ENCODE results near the gene ADCY2. TPM values are rescaled to one million over a fixed set of nuclear protein-coding genes. Genes with fewer than 3 reads are reported as not detected.

ADCY2 gene
- polyA plus RNA-seq, 1 donor = 4.7 TPM

DNA sequence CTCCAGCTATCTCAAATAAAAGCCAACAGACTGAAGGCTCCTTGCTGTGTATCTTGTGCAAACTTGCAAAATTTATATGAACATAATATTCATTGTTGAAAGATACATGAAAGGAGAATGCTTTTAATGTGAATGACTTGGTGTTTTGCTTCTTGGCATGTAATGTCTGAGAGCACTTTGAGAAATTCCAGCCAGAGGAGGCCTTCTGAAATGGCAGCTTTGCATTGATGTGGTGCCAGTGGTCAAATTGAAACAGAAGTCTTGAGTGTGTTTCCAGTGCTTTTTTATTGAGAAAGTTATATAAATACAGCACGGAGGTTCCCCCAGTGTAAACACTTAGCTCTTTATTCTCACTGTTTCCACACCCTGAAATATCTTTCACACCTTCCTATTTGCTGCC lies 182.1 kb downstream of the ADCY2 start:
- Histone ChIP-seq H3K4me1 (ENCODE audit: control insufficient read depth, insufficient read depth, low read length) (no peaks in the 10 kb centered on the region), H3K4me3 (ENCODE audit: low read length) (no peak overlapping the region), H3K27me3 (ENCODE audit: control insufficient read depth, insufficient read depth, low read length) (no peaks in the 10 kb centered on the region), H3K27ac (ENCODE audit: low read length) (no peak overlapping the region), H3K9me3 (ENCODE audit: control insufficient read depth, low read depth, low read length) (no peaks in the 10 kb centered on the region), H3K36me3 (ENCODE audit: control insufficient read depth, insufficient read depth, low read length) (no peaks in the 10 kb centered on the region)
- no peak for DNase-seq
- no CpG with 5 or more reads among the region's 1 CpG for WGBS (ENCODE audit: insufficient coverage, low lambda C conversion rate)

DNA sequence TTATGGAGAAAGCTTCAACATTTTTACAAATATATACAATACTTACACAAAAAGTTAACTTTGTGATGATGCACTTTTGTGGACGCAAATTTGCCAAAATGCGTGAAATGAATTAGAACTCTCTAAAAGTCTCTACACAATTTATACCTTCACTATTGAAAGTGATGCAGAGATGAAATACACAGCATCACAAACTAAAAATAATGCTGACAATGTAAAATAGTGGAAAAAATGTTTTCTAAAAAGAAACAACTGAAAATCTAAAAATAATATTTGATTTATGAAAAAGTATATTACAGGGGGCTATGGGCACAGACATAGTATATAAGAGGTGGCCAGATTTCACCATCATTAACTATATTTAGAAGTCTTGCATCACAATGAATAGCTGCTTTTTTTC lies 188.8 kb downstream of the ADCY2 start:
- Histone ChIP-seq H3K4me3 (ENCODE audit: low read length) (no peak overlapping the region), H3K36me3 (ENCODE audit: control insufficient read depth, insufficient read depth, low read length) (no peaks in the 10 kb centered on the region)

DNA sequence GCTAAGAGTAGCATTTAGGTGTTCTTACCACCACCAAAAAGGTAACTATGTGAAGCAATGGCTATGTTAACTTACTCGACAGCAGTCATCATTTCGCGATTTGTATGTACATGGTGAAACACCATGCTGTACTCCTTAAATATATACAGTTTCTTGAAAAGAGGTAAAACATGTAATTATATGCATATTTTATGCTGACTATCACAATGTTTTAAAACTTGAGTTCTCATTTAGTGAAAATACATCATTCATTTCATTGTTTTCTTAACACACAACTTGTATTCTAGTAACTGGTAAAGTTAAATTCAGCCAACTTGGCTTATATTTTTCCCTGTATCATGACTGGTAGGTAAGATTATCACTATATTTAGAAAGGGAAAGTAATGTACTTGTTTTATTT lies 189.9 kb downstream of the ADCY2 start:
- WGBS (ENCODE audit: insufficient coverage, low lambda C conversion rate) = 100% methylated on average over 3 of the region's 3 CpGs
- Histone ChIP-seq H3K9me3 (ENCODE audit: control insufficient read depth, low read depth, low read length) (no peaks in the 10 kb centered on the region), H3K4me1 (ENCODE audit: control insufficient read depth, insufficient read depth, low read length) (no peaks in the 10 kb centered on the region), H3K36me3 (ENCODE audit: control insufficient read depth, insufficient read depth, low read length) (no peaks in the 10 kb centered on the region), H3K27ac (ENCODE audit: low read length) (no peak overlapping the region), H3K27me3 (ENCODE audit: control insufficient read depth, insufficient read depth, low read length) (no peaks in the 10 kb centered on the region), H3K4me3 (ENCODE audit: low read length) (no peak overlapping the region)
- no peak for DNase-seq

More for the DNA sequence above, 188.8 kb downstream of the ADCY2 start:
- Histone ChIP-seq H3K4me1 (ENCODE audit: control insufficient read depth, insufficient read depth, low read length) (no peaks in the 10 kb centered on the region), H3K9me3 (ENCODE audit: control insufficient read depth, low read depth, low read length) (no peaks in the 10 kb centered on the region), H3K27ac (ENCODE audit: low read length) (no peak overlapping the region), H3K27me3 (ENCODE audit: control insufficient read depth, insufficient read depth, low read length) (no peaks in the 10 kb centered on the region)
- WGBS (ENCODE audit: insufficient coverage, low lambda C conversion rate) = 90% methylated on average over 2 of the region's 2 CpGs
- DNase-seq = no peak

DNA sequence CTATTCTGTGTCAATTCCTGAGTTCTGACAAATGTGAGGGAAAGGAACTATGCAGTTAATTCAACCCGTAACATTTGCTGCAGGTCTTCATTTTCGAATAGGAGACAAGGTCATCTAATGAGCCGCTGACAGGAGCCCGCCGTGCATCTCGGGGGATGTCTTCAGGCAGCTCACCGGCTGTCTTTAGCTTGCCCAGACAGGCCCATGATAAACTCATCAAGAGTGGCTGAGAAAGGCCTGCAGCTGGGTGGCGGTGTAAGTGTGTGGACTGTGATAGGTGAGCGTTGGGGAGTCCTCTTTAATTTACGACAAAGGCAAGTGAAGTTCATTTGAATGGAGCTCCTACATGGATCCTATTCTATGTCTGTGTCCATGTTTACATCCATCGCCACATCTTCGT lies 190.5 kb downstream of the ADCY2 start:
- no peaks in the 10 kb centered on the region for H3K36me3 ChIP-seq (ENCODE audit: control insufficient read depth, insufficient read depth, low read length)
- 97% methylated on average over 7 of the region's 12 CpGs for WGBS (ENCODE audit: insufficient coverage, low lambda C conversion rate)
- no peak for DNase-seq
- no peaks in the 10 kb centered on the region for H3K27me3 ChIP-seq (ENCODE audit: control insufficient read depth, insufficient read depth, low read length)
- no peak overlapping the region for H3K27ac ChIP-seq (ENCODE audit: low read length)
- no peaks in the 10 kb centered on the region for H3K9me3 ChIP-seq (ENCODE audit: control insufficient read depth, low read depth, low read length)
- no peak overlapping the region for H3K4me3 ChIP-seq (ENCODE audit: low read length)
- no peaks in the 10 kb centered on the region for H3K4me1 ChIP-seq (ENCODE audit: control insufficient read depth, insufficient read depth, low read length)

DNA sequence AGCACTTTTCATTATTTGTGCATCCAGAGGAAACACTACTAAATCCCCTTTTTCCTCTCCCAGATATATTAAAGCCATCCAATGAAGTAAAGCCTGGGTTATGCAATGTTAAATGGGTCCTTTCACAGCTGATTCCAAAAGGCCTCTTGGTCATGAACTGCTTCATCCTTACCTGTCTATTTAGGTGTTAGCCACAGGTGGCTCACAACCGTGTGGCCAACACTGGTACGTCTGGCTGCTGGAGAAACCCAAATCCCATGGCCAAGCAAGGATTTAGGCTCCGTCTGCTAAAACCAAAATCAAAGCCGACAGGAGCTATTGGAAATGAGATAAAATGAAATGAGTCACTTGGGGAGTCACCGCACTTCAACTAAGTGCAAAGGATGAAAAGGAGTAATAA lies 193.9 kb downstream of the ADCY2 start:
- Histone ChIP-seq H3K4me3 (ENCODE audit: low read length) (no peak overlapping the region), H3K27ac (ENCODE audit: low read length) (no peak overlapping the region), H3K36me3 (ENCODE audit: control insufficient read depth, insufficient read depth, low read length) (no peaks in the 10 kb centered on the region), H3K4me1 (ENCODE audit: control insufficient read depth, insufficient read depth, low read length) (no peaks in the 10 kb centered on the region), H3K27me3 (ENCODE audit: control insufficient read depth, insufficient read depth, low read length) (no peaks in the 10 kb centered on the region), H3K9me3 (ENCODE audit: control insufficient read depth, low read depth, low read length) (no peaks in the 10 kb centered on the region)
- DNase-seq = no peak
- 100% methylated on average over 1 of the region's 5 CpGs for WGBS (ENCODE audit: insufficient coverage, low lambda C conversion rate)

DNA sequence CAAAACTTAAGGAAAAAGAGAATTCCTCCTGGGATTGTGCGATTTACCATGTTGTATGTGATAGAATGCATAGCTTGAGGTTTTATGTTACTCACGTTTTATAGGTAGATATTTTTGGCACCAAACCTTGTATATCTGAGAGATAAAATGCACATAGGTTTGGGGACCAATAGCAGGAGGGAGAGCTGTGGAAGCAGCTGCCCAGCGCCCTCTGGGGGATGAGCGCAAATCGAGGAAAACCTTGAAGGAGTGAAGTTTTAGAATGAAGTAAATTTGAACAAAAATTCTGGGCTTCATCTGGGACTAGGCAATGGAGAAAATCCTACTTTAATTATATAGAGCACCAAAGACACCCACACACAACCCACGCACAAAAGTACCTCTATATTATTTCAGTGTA lies 197.0 kb downstream of the ADCY2 start:
- Histone ChIP-seq H3K4me1 (ENCODE audit: control insufficient read depth, insufficient read depth, low read length) (no peaks in the 10 kb centered on the region), H3K27ac (ENCODE audit: low read length) (no peak overlapping the region), H3K27me3 (ENCODE audit: control insufficient read depth, insufficient read depth, low read length) (no peaks in the 10 kb centered on the region), H3K9me3 (ENCODE audit: control insufficient read depth, low read depth, low read length) (no peaks in the 10 kb centered on the region), H3K4me3 (ENCODE audit: low read length) (no peak overlapping the region), H3K36me3 (ENCODE audit: control insufficient read depth, insufficient read depth, low read length) (no peaks in the 10 kb centered on the region)
- 49% methylated on average over 5 of the region's 6 CpGs for WGBS (ENCODE audit: insufficient coverage, low lambda C conversion rate)
- no peak for DNase-seq

DNA sequence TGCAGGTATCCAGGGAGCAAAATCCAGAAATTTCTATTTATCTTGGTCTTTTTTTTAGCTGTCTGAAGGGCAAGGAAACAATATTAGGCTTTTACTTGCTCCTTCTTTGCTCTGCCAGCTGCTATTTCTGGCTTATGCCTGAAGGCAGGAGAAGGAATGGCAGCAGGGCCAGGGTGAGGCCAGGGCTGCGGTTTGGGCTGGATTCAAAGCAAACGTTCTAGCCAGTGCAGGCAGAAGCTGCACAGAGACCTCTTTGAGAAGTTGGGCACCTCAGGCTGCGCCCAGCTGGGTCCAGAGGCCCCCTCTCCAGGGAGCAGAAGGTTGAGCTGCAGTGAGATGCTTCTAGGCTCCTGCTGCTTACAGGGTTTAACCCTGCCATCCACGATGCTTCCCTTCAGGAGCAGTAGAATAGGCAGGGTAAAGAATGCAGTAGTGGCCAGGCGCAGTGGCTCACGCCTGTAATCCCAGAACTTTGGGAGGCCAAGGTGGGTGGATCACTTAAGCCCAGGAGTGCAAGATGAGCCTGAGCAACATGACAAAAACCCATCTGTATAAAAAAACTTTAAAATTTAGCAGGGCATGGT lies 201.2 kb downstream of the ADCY2 start:
- Histone ChIP-seq H3K36me3 (ENCODE audit: control insufficient read depth, insufficient read depth, low read length) (no peaks in the 10 kb centered on the region), H3K27me3 (ENCODE audit: control insufficient read depth, insufficient read depth, low read length) (no peaks in the 10 kb centered on the region), H3K4me3 (ENCODE audit: low read length) (no peak overlapping the region), H3K4me1 (ENCODE audit: control insufficient read depth, insufficient read depth, low read length) (no peaks in the 10 kb centered on the region), H3K27ac (ENCODE audit: low read length) (no peak overlapping the region), H3K9me3 (ENCODE audit: control insufficient read depth, low read depth, low read length) (no peaks in the 10 kb centered on the region)
- no peak for DNase-seq
- WGBS (ENCODE audit: insufficient coverage, low lambda C conversion rate) = no CpG with 5 or more reads among the region's 6 CpGs

DNA sequence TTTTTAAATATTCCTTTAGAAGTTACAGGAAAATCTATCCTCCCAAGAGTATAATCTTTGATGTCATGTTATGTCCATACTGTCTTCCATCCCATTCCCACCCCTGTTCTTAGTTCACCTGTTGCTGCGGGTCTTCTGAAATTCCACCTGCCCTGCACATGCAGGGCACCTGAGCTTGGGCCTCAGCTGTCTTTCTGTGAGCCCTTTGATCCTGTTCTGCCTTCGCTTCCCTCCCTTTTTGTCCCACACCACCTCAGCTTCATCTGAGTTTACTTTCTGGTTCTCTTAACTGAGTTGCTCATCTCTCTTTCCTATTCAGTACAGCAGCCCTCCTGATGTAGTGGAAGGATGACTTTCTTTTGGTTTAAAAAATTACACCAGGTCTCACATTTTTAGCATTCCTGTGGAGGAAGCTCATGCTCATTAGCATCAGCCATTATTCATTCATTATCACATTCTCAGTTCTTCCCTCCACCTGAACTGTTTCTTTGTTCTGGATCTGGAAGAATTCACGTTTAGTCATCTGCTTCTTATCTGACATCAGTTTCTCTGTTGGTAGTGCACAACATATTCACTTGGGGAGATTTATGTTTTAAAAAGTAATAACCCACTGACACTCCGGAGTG lies 211.0 kb downstream of the ADCY2 start:
- Histone ChIP-seq H3K36me3 (ENCODE audit: control insufficient read depth, insufficient read depth, low read length) (no peaks in the 10 kb centered on the region), H3K9me3 (ENCODE audit: control insufficient read depth, low read depth, low read length) (no peaks in the 10 kb centered on the region), H3K27ac (ENCODE audit: low read length) (no peak overlapping the region), H3K4me1 (ENCODE audit: control insufficient read depth, insufficient read depth, low read length) (no peaks in the 10 kb centered on the region), H3K4me3 (ENCODE audit: low read length) (no peak overlapping the region), H3K27me3 (ENCODE audit: control insufficient read depth, insufficient read depth, low read length) (no peaks in the 10 kb centered on the region)
- DNase-seq = no peak
- WGBS (ENCODE audit: insufficient coverage, low lambda C conversion rate) = no CpG with 5 or more reads among the region's 4 CpGs

DNA sequence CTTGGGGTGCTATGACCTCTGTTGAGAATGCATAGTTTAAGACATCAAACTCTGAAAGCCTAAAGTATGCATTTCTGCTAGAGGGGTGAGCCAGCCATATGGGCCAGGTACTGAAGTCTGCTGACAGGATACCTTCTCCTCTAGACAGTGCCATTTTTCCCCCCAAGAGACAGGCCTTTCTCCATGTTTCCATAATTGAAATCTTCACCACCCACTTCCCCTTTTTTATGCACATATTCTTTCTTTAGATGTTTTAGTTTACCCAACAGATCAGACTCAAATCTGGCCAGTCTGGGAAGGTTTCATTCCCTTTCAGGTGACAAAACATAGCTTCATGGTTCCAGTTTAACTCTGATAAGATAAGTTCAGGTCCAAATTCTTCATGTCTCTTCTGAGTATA lies 212.8 kb downstream of the ADCY2 start:
- DNase-seq = no peak
- H3K27ac ChIP-seq (ENCODE audit: low read length) = no peak overlapping the region
- H3K27me3 ChIP-seq (ENCODE audit: control insufficient read depth, insufficient read depth, low read length) = no peaks in the 10 kb centered on the region
- H3K9me3 ChIP-seq (ENCODE audit: control insufficient read depth, low read depth, low read length) = no peaks in the 10 kb centered on the region
- H3K4me1 ChIP-seq (ENCODE audit: control insufficient read depth, insufficient read depth, low read length) = no peaks in the 10 kb centered on the region
- H3K36me3 ChIP-seq (ENCODE audit: control insufficient read depth, insufficient read depth, low read length) = no peaks in the 10 kb centered on the region
- H3K4me3 ChIP-seq (ENCODE audit: low read length) = no peak overlapping the region

DNA sequence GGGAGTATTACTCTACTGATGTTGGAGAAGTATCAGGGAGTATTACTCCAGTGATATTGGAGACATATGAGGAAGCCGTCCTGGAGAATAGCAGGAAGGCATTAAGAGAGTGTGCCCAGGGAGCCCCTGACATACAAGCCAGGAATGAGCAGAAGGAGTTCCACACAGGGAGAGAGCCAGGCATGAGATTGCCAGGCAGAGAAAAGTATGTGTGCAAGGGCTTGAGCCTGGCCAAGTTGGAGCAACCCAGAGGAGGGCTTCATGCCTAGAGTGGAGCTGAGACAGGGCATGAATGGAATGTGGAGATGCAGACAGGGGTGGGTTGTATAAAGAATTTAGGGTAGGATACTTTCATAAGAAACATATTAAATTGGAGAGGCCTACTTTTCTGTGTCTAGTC lies 213.8 kb downstream of the ADCY2 start:
- Histone ChIP-seq H3K4me1 (ENCODE audit: control insufficient read depth, insufficient read depth, low read length) (no peaks in the 10 kb centered on the region), H3K27ac (ENCODE audit: low read length) (no peak overlapping the region), H3K36me3 (ENCODE audit: control insufficient read depth, insufficient read depth, low read length) (no peaks in the 10 kb centered on the region), H3K9me3 (ENCODE audit: control insufficient read depth, low read depth, low read length) (no peaks in the 10 kb centered on the region), H3K27me3 (ENCODE audit: control insufficient read depth, insufficient read depth, low read length) (no peaks in the 10 kb centered on the region), H3K4me3 (ENCODE audit: low read length) (no peak overlapping the region)
- WGBS (ENCODE audit: insufficient coverage, low lambda C conversion rate) = no CpG with 5 or more reads among the region's 1 CpG
- DNase-seq = no peak

DNA sequence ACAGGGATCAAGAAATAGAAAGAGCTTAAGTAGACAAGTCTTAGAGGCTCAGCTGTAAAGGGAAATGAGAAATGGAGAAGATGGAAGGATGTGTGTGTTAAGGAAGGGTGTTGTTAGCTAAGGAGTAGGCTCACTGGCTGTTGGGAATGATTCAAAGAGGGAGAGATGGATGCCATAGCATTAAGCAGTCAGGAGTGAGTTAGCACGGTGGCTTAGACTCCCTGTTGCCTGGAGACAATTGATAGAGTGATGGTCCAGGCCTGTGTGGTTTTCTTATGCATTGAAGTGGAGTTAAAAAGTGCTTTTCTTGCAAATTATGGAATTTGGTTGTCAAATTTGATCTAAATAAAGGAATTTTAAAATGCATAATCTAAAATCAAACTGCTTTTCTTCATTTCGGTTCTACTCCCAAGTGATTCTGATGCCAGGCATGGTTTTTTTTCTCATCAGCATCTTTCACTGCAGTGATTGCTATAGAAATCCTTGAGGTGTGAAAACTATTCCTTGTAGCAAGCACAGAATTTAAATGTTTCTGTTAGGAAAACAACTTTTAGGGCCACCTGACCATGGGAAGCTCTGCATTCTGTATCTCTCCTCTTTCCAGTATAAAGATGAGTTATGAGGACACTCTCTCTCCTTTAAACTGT lies 214.7 kb downstream of the ADCY2 start:
- Histone ChIP-seq H3K4me3 (ENCODE audit: low read length) (no peak overlapping the region), H3K9me3 (ENCODE audit: control insufficient read depth, low read depth, low read length) (no peaks in the 10 kb centered on the region), H3K36me3 (ENCODE audit: control insufficient read depth, insufficient read depth, low read length) (no peaks in the 10 kb centered on the region), H3K27ac (ENCODE audit: low read length) (no peak overlapping the region), H3K27me3 (ENCODE audit: control insufficient read depth, insufficient read depth, low read length) (no peaks in the 10 kb centered on the region), H3K4me1 (ENCODE audit: control insufficient read depth, insufficient read depth, low read length) (no peaks in the 10 kb centered on the region)
- no peak for DNase-seq
- WGBS (ENCODE audit: insufficient coverage, low lambda C conversion rate) = 100% methylated on average over 2 of the region's 2 CpGs

Data from large intestine (tissue), 3 donors.